GM12878 (cell line): Measurements from ENCODE around the gene YEATS4. TPM values are rescaled to one million over a fixed set of nuclear protein-coding genes. Genes with fewer than 3 reads are reported as not detected.

Experiments used
- ATAC-seq: fragments of 200-7000 bp; cut with Tn5 transposase; 3 replicates; pipeline ENCODE4 v1.9.1; 2020; ENCODE audit warnings: mild to moderate bottlenecking, moderate library complexity
- BruUV-seq: library from RNA; stranded (reverse); fragments of 400-500 nt; replicated peaks from 2 replicates; lab custom pipeline; 2021; lab: Mats Ljungman, UMichigan
- CTCF ChIA-PET: fragments of 300-600 bp; sonication (Branson Sonifier 250); formaldehyde crosslinking; extraction: SDS; loops from one replicate; lab custom pipeline; 2021; ENCODE audit warnings: inconsistent platforms; lab: Yijun Ruan, JAX
- POLR2A ChIA-PET: fragments of 350-600 bp; formaldehyde crosslinking; extraction: SDS; loops from one replicate; lab custom pipeline; 2021; ENCODE audit warnings: inconsistent platforms; lab: Charles Lee
- RAD21 ChIA-PET: fragments of 300-600 bp; sonication (Branson Sonifier 250); formaldehyde crosslinking; loops from one replicate; lab custom pipeline; 2023; ENCODE audit warnings: antibody characterized with exemption; ENCODE audit not compliant: unreplicated experiment; lab: Charles Lee
- SMC1A ChIA-PET: fragments of 300-600 bp; sonication (Branson Sonifier 250); formaldehyde crosslinking; loops from one replicate; lab custom pipeline; 2023; ENCODE audit not compliant: unreplicated experiment, uncharacterized antibody; lab: Charles Lee
- DNase-seq: peaks from one replicate; pipeline ENCODE4 v3.0.0-alpha.2; 2011; ENCODE audit warnings: low read depth, low spot score
- FAIRE-seq: peaks from 3 replicates; lab custom pipeline; 2011; peaks lifted over from hg19 to GRCh38; lab: Jason Lieb, UNC
- H2AFZ ChIP-seq: 2 replicates; pipeline ENCODE4 v1.6.0; 2011; ENCODE audit warnings: low read depth, low read length, control low read depth; ENCODE audit not compliant: control insufficient read depth
- H3K27ac ChIP-seq: 2 replicates; pipeline ENCODE4 v1.5.1; 2011; ENCODE audit warnings: control low read depth; ENCODE audit not compliant: control insufficient read depth, insufficient read depth
- H3K27me3 ChIP-seq, 2 experiments: replicated peaks in 1 of 2; 2 replicates each; pipeline versions ENCODE4 v1.6.0 to v1.6.1; 2011; ENCODE audit warnings: low read length in 1 of 2; ENCODE audit not compliant: control insufficient read depth in 2 of 2, insufficient read depth in 2 of 2
- H3K36me3 ChIP-seq, 2 experiments: 2 replicates each; pipeline ENCODE4 v1.5.1; 2011; ENCODE audit warnings: low read length in 1 of 2; ENCODE audit not compliant: control insufficient read depth in 2 of 2, insufficient read depth in 2 of 2
- H3K4me1 ChIP-seq: 2 replicates; pipeline ENCODE4 v1.6.1; 2011; ENCODE audit warnings: mild to moderate bottlenecking, low read length, moderate library complexity, mixed read lengths; ENCODE audit not compliant: control insufficient read depth, insufficient read depth
- H3K4me2 ChIP-seq: 2 replicates; pipeline ENCODE4 v1.6.0; 2011; ENCODE audit warnings: control low read depth; ENCODE audit not compliant: control insufficient read depth, insufficient read depth
- H3K4me3 ChIP-seq: fragments of 200-600 bp; sonication (generic); 2 replicates; pipeline ENCODE4 v1.5.1; 2016
- H3K79me2 ChIP-seq: 2 replicates; pipeline ENCODE4 v1.6.0; 2011; ENCODE audit warnings: low read length; ENCODE audit not compliant: control insufficient read depth, insufficient read depth
- H3K9ac ChIP-seq: 2 replicates; pipeline ENCODE4 v1.8.0; 2011; ENCODE audit warnings: low read length, control low read depth, mixed read lengths; ENCODE audit not compliant: control insufficient read depth, insufficient read depth
- H3K9me3 ChIP-seq: replicated peaks from 3 replicates; pipeline ENCODE4 v1.5.1; 2011; ENCODE audit warnings: mild to moderate bottlenecking, low read length; ENCODE audit not compliant: control insufficient read depth, insufficient read depth
- H4K20me1 ChIP-seq: 2 replicates; pipeline ENCODE4 v1.6.0; 2011; ENCODE audit not compliant: control insufficient read depth, insufficient read depth
- ASH2L ChIP-seq: fragments of 300-600, 200-600 bp; sonication (generic); IDR thresholded peaks from 2 replicates; pipeline ENCODE4 v1.6.1; 2017; ENCODE audit warnings: low read depth, mild to moderate bottlenecking, borderline replicate concordance
- BHLHE40 ChIP-seq, 2 experiments: fragments of 450-650 bp in 1 of 2; IDR thresholded peaks; 2 replicates each; pipeline ENCODE4 v1.6.1; 2011 to 2017; ENCODE audit warnings: low read depth in 2 of 2, borderline replicate concordance in 1 of 2, improper control_type of control experiment in 1 of 2, low read length in 1 of 2, mild to moderate bottlenecking in 1 of 2
- BRCA1 ChIP-seq: IDR thresholded peaks from 2 replicates; pipeline ENCODE4 v1.6.1; 2011; ENCODE audit warnings: low read depth, low read length, improper control_type of control experiment
- DPF2 ChIP-seq: fragments of 450-650 bp; IDR thresholded peaks from 2 replicates; pipeline ENCODE4 v1.6.1; 2017; ENCODE audit warnings: mild to moderate bottlenecking
- MEF2B ChIP-seq: fragments of 450-650 bp; IDR thresholded peaks from 2 replicates; pipeline ENCODE4 v1.6.1; 2018; ENCODE audit warnings: mild to moderate bottlenecking, moderate library complexity; ENCODE audit not compliant: partially characterized antibody, poor library complexity, severe bottlenecking
- NFIC ChIP-seq: IDR thresholded peaks from 2 replicates; pipeline ENCODE4 v1.6.1; 2012; ENCODE audit warnings: low read depth, mild to moderate bottlenecking, inconsistent platforms, low read length, moderate library complexity
- POLR2AphosphoS2 ChIP-seq: IDR thresholded peaks from 2 replicates; pipeline ENCODE4 v1.6.1; 2011; ENCODE audit warnings: low read depth, mild to moderate bottlenecking, low read length, improper control_type of control experiment, moderate library complexity
- RFX5 ChIP-seq: IDR thresholded peaks from 2 replicates; pipeline ENCODE4 v1.6.1; 2011; ENCODE audit warnings: low read depth, low read length, improper control_type of control experiment
- STAT3 ChIP-seq: IDR thresholded peaks from 2 replicates; pipeline ENCODE4 v1.6.1; 2011; ENCODE audit warnings: low read depth, low read length, improper control_type of control experiment
- TCF12 ChIP-seq: IDR thresholded peaks from 2 replicates; pipeline ENCODE4 v1.6.1; 2011; ENCODE audit warnings: low read depth, mild to moderate bottlenecking, low read length
- WGBS: methylation state at CpG from one replicate; pipeline ENCODE4 v1.1.6; 2016; ENCODE audit warnings: low lambda C conversion rate; ENCODE audit not compliant: insufficient replicate concordance, insufficient coverage; ENCODE audit errors: missing lambda C conversion rate; 5-methylcytosine and 5-hydroxymethylcytosine counted together
- in situ Hi-C: fragments of 300-500 bp; cut with MboI; formaldehyde crosslinking; loops from 9 replicates; pipeline ENCODE4 v1.14.3; 2018; ENCODE audit warnings: mixed read lengths
- intact Hi-C: fragments of 100-400 bp; cut with micrococcal nuclease; formaldehyde crosslinking; loops from one replicate; pipeline ENCODE4 v1.14.2; 2022; ENCODE audit not compliant: unreplicated experiment
- polyA plus RNA-seq, 11 experiments: library from polyadenylated mRNA; depleted of rRNA in 4 of 11; unstranded in 6 of 11; stranded (reverse) in 5 of 11; fragments of >200 nt; fragmentation: Nextera tagmentation in 4 of 11; fragmentation: Illumina TruSeq in 1 of 11; extraction: Ambion mirVana in 4 of 11; extraction: Trizol in 1 of 11; gene quantifications; 1 replicate in 1 of 11; 2 replicates in 10 of 11; pipeline versions ENCODE4 v1.2.1 to v1.2.3, GENCODE V29; 2011 to 2016; ENCODE audit warnings: inconsistent platforms in 2 of 11, missing spikeins in 2 of 11, low read depth in 1 of 11
- total RNA-seq, 4 experiments: library from RNA; depleted of rRNA in 3 of 4; stranded (reverse); fragments of >200 nt in 3 of 4; fragmentation: Illumina TruSeq in 1 of 4; extraction: Trizol in 1 of 4; gene quantifications; 2 replicates each; pipeline versions ENCODE4 v1.2.1 to v1.2.3, GENCODE V29; 2013 to 2021

YEATS4 gene
- total and polyA plus RNA-seq, 10 of the 15 experiments (the other 5 are each of a cell fraction or from before 2014, with no cell fraction given), result 23.8 to 45.4 (median 36.8) TPM

GRCh38 chr12:69423037-69423905 lies 63.7 kb downstream of the YEATS4 start:
- Histone ChIP-seq H3K27ac (no peak overlapping the region), H3K27me3 (no peaks in the 10 kb centered on the region), H4K20me1 (no peaks in the 10 kb centered on the region), H3K4me2 (no peak overlapping the region), H3K9ac (no peak overlapping the region), H3K4me3 (no peak overlapping the region), H2AFZ (no peak overlapping the region), H3K4me1 (no peaks in the 10 kb centered on the region), H3K36me3 (no peaks in the 10 kb centered on the region), H3K79me2 (no peaks in the 10 kb centered on the region), H3K9me3 (no peaks in the 10 kb centered on the region)
- ATAC-seq (no peak), DNase-seq (no peak), FAIRE-seq (no peak)
- ChIA-PET CTCF (interaction anchor here (0.7 to 1.3 kb wide), 2 partner anchors 61 to 65 kb away, joined by 3 read pairs; no protein-coding TSS in a partner anchor), SMC1A (no interaction called here), RAD21 (no interaction called here), POLR2A (no interaction called here)
- intact Hi-C loops, result no loop called here
- no peak for TF ChIP-seq POLR2AphosphoS2
- no peak for TF ChIP-seq BHLHE40 (IDR thresholded peaks at IDR 0.05; ENCODE audit: borderline replicate concordance in 1 of 2, low read depth in 2 of 2, low read length in 1 of 2)
- no peak for TF ChIP-seq MEF2B
- no peak for TF ChIP-seq TCF12
- no peak for TF ChIP-seq STAT3
- no peak for TF ChIP-seq ASH2L
- TF ChIP-seq RFX5, result no peak
- no peak for TF ChIP-seq NFIC
- TF ChIP-seq BRCA1, result no peak
- no peak for TF ChIP-seq DPF2
- in situ Hi-C loops, result no loop called here
- BruUV-seq, result no TSS peak
- 64% methylated on average over 5 of the region's 5 CpGs for WGBS
